Pulmonary artery endothelial cell (primary cell): ENCODE results near the gene ATAD3C. TPM values are rescaled to one million over a fixed set of nuclear protein-coding genes. Genes with fewer than 3 reads are reported as not detected.
"Not testable (repeated sequence)": the region's sequence is repeated elsewhere in the genome, so short reads cannot be mapped to it uniquely, and the experiment has no call there.

Experiments
- DNase-seq: peaks from one replicate; pipeline ENCODE4 v3.0.0-alpha.2; 2011; ENCODE audit warnings: low read depth, low spot score
- total RNA-seq: library from RNA; depleted of rRNA; stranded (reverse); fragments of >200 nt; gene quantifications from 2 replicates; pipeline ENCODE4 v1.2.3, GENCODE V29; 2014

ATAD3C gene
- total RNA-seq, 1 donor from 2014 or later, result 0.20 TPM

- DNase-seq, result not testable (repeated sequence)
Measured at GRCh38 chr1:1504777-1505365, 55.4 kb downstream of the ATAD3C start.

DNA sequence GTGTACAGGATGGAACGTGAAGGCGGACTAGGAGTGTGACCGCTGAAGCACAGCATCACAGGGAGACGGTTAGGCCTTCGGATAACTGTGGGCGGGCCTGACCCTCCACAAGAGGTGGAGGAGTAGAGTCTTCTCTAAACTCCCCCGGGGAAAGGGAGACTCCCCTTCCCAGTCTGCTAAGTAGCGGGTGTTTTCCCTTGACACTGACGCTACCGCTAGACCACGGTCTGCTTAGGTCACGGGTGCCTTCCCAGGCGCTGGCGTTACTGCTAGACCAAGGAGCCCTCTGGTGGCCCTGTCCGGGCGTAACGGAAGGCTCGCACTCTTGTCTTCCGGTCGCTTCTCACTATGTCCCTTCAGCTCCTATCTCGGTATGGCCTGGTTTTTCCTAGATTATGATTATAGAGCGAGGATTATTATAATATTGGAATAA, 55.9 kb downstream of the ATAD3C start:
- DNase-seq, result not testable (repeated sequence)

DNA sequence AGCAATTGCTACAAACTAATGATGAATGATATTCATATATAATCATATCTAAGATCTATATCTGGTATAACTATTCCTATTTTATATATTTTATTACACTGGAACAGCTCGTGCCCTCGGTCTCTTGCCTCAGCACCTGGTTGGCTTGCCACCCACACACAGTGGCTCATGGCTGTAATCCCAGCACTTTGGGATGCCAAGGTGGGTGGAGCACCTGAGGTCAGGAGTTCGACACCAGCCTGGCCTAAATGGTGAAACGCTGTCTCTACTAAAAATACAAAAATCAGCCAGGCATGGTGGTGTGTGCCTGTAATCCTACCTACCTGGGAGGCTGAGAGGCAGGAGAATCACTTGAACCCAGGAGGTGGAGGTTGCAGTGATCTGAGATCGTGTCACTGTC, 56.3 kb downstream of the ATAD3C start:
- not testable (repeated sequence) for DNase-seq

DNA sequence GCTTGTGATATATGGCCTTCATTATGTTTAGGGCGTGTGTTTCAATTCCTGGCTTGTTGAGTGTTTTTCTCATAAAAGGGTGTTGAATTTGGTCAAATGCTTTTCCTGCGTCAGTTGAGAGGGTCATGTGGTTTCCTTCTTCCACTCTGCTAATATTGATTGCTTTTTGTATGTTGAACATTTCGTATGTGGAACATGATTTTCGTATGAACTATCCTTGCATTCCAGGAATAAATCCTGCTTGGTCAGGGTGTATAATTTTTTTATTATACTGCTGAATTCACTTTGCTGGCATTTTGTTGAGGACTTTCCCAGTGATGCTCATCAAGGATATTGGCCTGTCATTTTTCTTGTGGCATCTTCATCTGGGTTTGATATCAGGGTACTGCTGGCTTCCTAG, 57.8 kb downstream of the ATAD3C start:
- DNase-seq, result no peak

DNA sequence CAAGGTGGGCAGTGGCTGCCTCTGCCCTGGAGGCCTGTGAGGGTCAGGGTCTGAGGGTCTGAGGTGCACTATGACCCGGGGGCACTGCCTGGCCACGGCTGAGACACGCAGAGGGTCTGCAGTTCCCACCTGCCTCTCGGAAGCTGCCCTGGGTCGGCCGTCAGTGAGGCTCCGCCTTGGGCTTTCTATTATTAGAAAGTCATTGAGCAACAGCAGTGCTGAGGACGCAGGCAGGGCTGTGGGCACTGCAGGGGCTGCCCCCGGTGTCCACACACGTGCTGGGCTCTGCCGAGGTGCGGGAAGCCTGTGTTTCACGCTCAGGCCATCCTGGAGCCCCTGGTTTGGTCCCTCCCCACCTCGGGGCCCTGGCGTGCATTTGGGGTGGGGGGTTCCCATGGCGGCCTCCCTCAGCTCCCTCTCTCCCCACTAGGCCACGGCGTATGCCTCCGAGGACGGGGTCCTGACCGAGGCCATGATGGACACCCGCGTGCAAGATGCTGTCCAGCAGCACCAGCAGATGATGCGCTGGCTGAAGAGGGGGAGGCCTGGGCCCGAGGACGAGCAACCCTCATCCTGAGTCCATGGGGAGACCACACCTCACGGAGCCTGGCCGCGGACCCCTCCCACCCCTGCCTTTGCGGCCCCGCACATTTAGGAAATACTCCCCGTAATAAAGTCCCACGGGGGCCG, 59.4 kb downstream of the ATAD3C start:
- not testable (repeated sequence) for DNase-seq

GRCh38 chr1:1509465-1509850, 60.0 kb downstream of the ATAD3C start:
- not testable (repeated sequence) for DNase-seq

- DNase-seq, result no peak
Measured at GRCh38 chr1:1510912-1511532, 61.5 kb downstream of the ATAD3C start.

DNA sequence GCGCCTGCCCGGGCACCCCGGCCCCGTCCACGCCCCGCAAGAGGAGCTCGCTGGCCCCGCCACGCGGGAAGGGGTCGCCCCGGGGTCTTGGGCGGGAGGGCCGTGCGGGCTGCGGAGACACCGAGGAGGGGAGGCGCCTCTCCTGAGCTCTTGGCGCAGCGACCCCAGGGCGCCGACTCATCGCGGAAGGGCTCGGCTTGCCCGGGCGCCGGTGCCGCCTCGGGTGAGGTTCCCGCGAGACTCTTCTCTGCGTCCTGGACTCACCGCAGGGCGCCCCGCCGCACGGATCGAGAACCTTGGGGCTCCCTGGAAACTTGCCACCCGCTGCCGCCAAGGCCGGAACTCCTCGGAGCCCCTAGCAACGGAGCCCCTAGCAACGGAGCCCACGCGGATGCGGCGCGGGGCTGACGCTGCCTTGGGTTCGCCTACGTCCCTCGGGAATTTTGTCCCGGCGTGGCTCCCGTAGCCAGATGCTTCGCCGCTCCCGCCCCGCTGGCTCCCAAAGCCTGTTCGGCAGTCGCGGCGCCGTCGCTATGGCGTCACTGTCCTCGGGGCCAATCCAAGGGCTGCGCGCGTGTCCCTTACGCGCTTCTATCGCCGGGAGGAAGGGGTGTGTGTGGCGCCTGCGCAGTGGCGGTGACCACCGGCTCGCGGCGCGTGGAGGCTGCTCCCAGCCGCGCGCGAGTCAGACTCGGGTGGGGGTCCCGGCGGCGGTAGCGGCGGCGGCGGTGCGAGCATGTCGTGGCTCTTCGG, 62.2 kb downstream of the ATAD3C start, which contains the start of gene ATAD3A:
ATAD3A (plus strand) TSS at position 630 of the 753 bp plus-strand sequence; CDS start at position 737, 107 bp downstream.
- DNase-seq, result peak; percentile 92

GRCh38 chr1:1512425-1512824, 62.9 kb downstream of the ATAD3C start:
- DNase-seq, result not testable (repeated sequence)

DNA sequence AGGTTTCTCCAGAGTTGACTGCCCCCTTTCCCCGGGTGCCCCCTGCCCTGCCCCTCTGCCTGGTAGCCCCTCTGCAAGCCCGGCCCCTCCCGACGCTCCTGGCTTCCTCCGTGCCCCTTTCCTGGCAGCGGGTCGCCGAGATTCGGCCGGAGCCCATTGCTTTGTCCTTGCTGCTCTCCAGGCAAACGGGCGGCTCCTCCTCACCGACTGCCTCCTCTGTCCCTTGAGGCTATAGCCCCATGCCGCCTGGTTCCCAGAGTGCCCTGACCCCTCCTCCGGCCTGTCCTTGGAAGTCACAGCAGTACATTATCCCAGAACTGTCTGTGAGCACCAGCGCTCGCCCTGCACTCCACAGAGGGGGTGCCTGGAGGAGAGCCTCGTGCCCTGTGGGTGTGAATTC, 64.2 kb downstream of the ATAD3C start:
- not testable (repeated sequence) for DNase-seq

- DNase-seq, result not testable (repeated sequence)
Measured at GRCh38 chr1:1514376-1514775, 64.9 kb downstream of the ATAD3C start.

- not testable (repeated sequence) for DNase-seq
Measured at GRCh38 chr1:1516923-1517322, 67.4 kb downstream of the ATAD3C start.

DNA sequence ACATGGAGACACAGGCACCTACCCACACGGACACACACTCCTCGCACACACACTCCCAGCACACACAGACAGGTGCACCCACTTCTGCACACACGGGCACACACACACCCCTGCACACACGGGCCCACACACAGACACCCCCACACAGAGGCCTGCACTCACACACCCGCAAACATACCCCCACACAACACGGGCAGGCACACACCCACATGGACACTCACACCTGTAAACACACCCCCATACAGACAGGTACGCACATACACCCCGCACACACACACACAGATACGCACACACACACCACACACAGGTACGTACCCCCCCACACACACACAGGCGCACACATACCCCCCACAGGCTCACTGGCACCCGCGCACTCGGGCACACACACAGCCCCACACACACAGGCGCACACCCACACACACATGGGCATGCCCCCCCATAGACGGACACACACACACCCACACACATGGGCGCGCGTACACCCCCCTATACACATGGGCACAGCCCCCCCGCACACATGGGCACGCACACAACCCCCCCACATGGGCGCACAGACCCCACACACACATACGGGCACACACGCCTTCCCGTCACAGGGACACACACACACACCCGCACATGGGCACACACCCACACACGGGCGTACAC, 68.6 kb downstream of the ATAD3C start:
- no peak for DNase-seq

- DNase-seq, result not testable (repeated sequence)
Measured at GRCh38 chr1:1518621-1519007, 69.1 kb downstream of the ATAD3C start.

Other genes with a start within 250 kb of the ATAD3C start
- gene TNFRSF18, start 243.1 kb upstream of the ATAD3C start, total RNA-seq, result 0.18 TPM in 1 of 2 replicates, not detected in the other
- gene TNFRSF4, start 235.5 kb upstream of the ATAD3C start, total RNA-seq, result 0.79 and 1.2 TPM in 2 replicates
- gene SDF4, start 217.7 kb upstream of the ATAD3C start, total RNA-seq, result 116 TPM in 2 replicates
- 28.9 and 31.5 TPM in 2 replicates for gene B3GALT6, start 217.5 kb upstream of the ATAD3C start, total RNA-seq
- 0.33 TPM in 1 of 2 replicates, not detected in the other for gene C1QTNF12, start 203.0 kb upstream of the ATAD3C start, total RNA-seq
- 47.9 and 63.2 TPM in 2 replicates for gene UBE2J2, start 175.8 kb upstream of the ATAD3C start, total RNA-seq
- 0.33 and 0.46 TPM in 2 replicates for gene SCNN1D, start 169.3 kb upstream of the ATAD3C start, total RNA-seq
- 16.2 and 17.4 TPM in 2 replicates for gene ACAP3, start 141.8 kb upstream of the ATAD3C start, total RNA-seq
- gene PUSL1, start 141.1 kb upstream of the ATAD3C start, total RNA-seq, result 18.1 and 19.9 TPM in 2 replicates
- 72.4 and 76.0 TPM in 2 replicates for gene INTS11, start 125.0 kb upstream of the ATAD3C start, total RNA-seq
- 12.3 and 14.0 TPM in 2 replicates for gene CPTP, start 124.9 kb upstream of the ATAD3C start, total RNA-seq
- gene TAS1R3, start 118.4 kb upstream of the ATAD3C start, total RNA-seq, result 0.13 and 0.25 TPM in 2 replicates
- gene DVL1, start 100.3 kb upstream of the ATAD3C start, total RNA-seq, result 57.5 and 60.5 TPM in 2 replicates
- 0.99 and 2.2 TPM in 2 replicates for gene MXRA8, start 91.1 kb upstream of the ATAD3C start, total RNA-seq
- gene AURKAIP1, start 74.5 kb upstream of the ATAD3C start, total RNA-seq, result 115 and 129 TPM in 2 replicates
- gene CCNL2, start 50.4 kb upstream of the ATAD3C start, total RNA-seq, result 96.5 and 105 TPM in 2 replicates
- gene MRPL20, start 42.4 kb upstream of the ATAD3C start, total RNA-seq, result 116 and 132 TPM in 2 replicates
- gene ANKRD65, start 28.4 kb upstream of the ATAD3C start, total RNA-seq, result 0.07 and 0.14 TPM in 2 replicates
- gene VWA1, start 14.0 kb upstream of the ATAD3C start, total RNA-seq, result 1.6 and 1.7 TPM in 2 replicates
- 23.6 and 32.2 TPM in 2 replicates for gene ATAD3B, start 22.1 kb downstream of the ATAD3C start, total RNA-seq
- gene ATAD3A, start 62.5 kb downstream of the ATAD3C start, total RNA-seq, result 64.1 and 64.7 TPM in 2 replicates
- 2.2 and 3.0 TPM in 2 replicates for gene TMEM240, start 90.9 kb downstream of the ATAD3C start, total RNA-seq
- gene SSU72, start 125.2 kb downstream of the ATAD3C start, total RNA-seq, result 75.0 and 92.4 TPM in 2 replicates
- gene FNDC10, start 150.4 kb downstream of the ATAD3C start, total RNA-seq, result 0.14 and 0.33 TPM in 2 replicates
- 30.7 and 43.6 TPM in 2 replicates for gene MIB2, start 165.8 kb downstream of the ATAD3C start, total RNA-seq
- 0.33 TPM in 1 of 2 replicates, not detected in the other for gene MMP23B, start 182.5 kb downstream of the ATAD3C start, total RNA-seq
- gene CDK11B, start 209.3 kb downstream of the ATAD3C start, total RNA-seq, result 10.4 and 15.2 TPM in 2 replicates
- gene SLC35E2B, start 243.1 kb downstream of the ATAD3C start, total RNA-seq, result 20.6 and 21.8 TPM in 2 replicates